Ovary (tissue), 3 donors: ENCODE data around the gene CEP78.

Experiments used
- CTCF ChIP-seq, 3 donors: fragments of 450-650 bp in 2 of 3; fragments of 200-600 bp in 1 of 3; IDR thresholded peaks; one replicate each; pipeline versions ENCODE4 v1.5.1 to v1.8.0; 2016 to 2022; ENCODE audit warnings: antibody characterized with exemption in 3 of 3, mild to moderate bottlenecking in 1 of 3
- EP300 ChIP-seq: sonication (generic); formaldehyde crosslinking; IDR thresholded peaks from one replicate; pipeline ENCODE4 v1.6.1; 2017; ENCODE audit warnings: antibody characterized with exemption
- POLR2A ChIP-seq: fragments of 450-650 bp; IDR thresholded peaks from one replicate; pipeline ENCODE4 v1.6.1; 2017; ENCODE audit warnings: antibody characterized with exemption, mild to moderate bottlenecking, moderate library complexity
- donor health status: DM: no; HTN: no; CAD: no.

- no peak for TF ChIP-seq POLR2A
- TF ChIP-seq CTCF (IDR thresholded peaks at IDR 0.05): no peak
- TF ChIP-seq EP300: no peak
Measured at GRCh38 chr9:78301466-78301865, 65.6 kb downstream of the CEP78 start.
